GM23338 (cell line): ENCODE data around the gene CNOT6L.

Experiments
- CTCF ChIP-seq, 2 experiments: fragments of 200-600 bp in 1 of 2; sonication (generic) in 1 of 2; conservative IDR thresholded peaks; 2 replicates each; pipeline versions ENCODE4 v1.5.1 to v1.6.1; 2016 to 2017; ENCODE audit warnings: antibody characterized with exemption in 2 of 2, low read depth in 2 of 2, mild to moderate bottlenecking in 2 of 2, moderate library complexity in 1 of 2
- ETS1 ChIP-seq: IDR thresholded peaks from 2 replicates; pipeline ENCODE4 v1.6.1; 2016; ENCODE audit warnings: antibody characterized with exemption
- EZH2 ChIP-seq: fragments of 200-600 bp; sonication (generic); IDR thresholded peaks from one replicate; pipeline ENCODE4 v1.8.0; 2017; ENCODE audit warnings: antibody characterized with exemption, mild to moderate bottlenecking, low read depth; ENCODE audit not compliant: unreplicated experiment
- EZH2phosphoT487 ChIP-seq: fragments of 200-600 bp; sonication (generic); IDR thresholded peaks from one replicate; pipeline ENCODE4 v1.8.1; 2018; ENCODE audit warnings: antibody characterized with exemption; ENCODE audit not compliant: unreplicated experiment
- POLR2AphosphoS5 ChIP-seq: IDR thresholded peaks from 2 replicates; pipeline ENCODE4 v1.6.1; 2016; ENCODE audit warnings: antibody characterized with exemption, low read depth
- REST ChIP-seq: IDR thresholded peaks from one replicate; pipeline ENCODE4 v1.6.1; 2018; ENCODE audit warnings: antibody characterized with exemption; ENCODE audit not compliant: unreplicated experiment
- STAT1 ChIP-seq: IDR thresholded peaks from one replicate; pipeline ENCODE4 v1.6.1; 2016; ENCODE audit warnings: antibody characterized with exemption; ENCODE audit not compliant: unreplicated experiment
- ZNF114 ChIP-seq: fragments of 250-450 bp; sonication (Bioruptor Pico); IDR thresholded peaks from 2 replicates; pipeline ENCODE4 v1.5.0; 2020; ENCODE audit warnings: mild to moderate bottlenecking, moderate library complexity

- TF ChIP-seq CTCF (conservative IDR thresholded peaks at IDR 0.05; ENCODE audit: low read depth in 2 of 2): no peak
- no peak for TF ChIP-seq POLR2AphosphoS5
- TF ChIP-seq EZH2phosphoT487: no peak
- no peak for TF ChIP-seq ZNF114 (CRISPR knock-in tag)
- TF ChIP-seq STAT1: no peak
- TF ChIP-seq REST: no peak
- no peak for TF ChIP-seq EZH2
- TF ChIP-seq ETS1: no peak
These were observed 8.2 kb upstream of the CNOT6L start for GRCh38 chr4:77827343-77827742.
